GM21423 (cell line): ENCODE measurements around the gene HECTD2.
"Not testable (repeated sequence)": the region's sequence is repeated elsewhere in the genome, so short reads cannot be mapped to it uniquely, and the experiment has no call there.

Source experiments
- ATAC-seq: cut with Tn5 transposase; IDR thresholded peaks from one replicate; pipeline ENCODE4 v1.9.1; 2021; ENCODE audit warnings: mild to moderate bottlenecking, moderate library complexity; ENCODE audit not compliant: unreplicated experiment

HECTD2 gene, protein sequence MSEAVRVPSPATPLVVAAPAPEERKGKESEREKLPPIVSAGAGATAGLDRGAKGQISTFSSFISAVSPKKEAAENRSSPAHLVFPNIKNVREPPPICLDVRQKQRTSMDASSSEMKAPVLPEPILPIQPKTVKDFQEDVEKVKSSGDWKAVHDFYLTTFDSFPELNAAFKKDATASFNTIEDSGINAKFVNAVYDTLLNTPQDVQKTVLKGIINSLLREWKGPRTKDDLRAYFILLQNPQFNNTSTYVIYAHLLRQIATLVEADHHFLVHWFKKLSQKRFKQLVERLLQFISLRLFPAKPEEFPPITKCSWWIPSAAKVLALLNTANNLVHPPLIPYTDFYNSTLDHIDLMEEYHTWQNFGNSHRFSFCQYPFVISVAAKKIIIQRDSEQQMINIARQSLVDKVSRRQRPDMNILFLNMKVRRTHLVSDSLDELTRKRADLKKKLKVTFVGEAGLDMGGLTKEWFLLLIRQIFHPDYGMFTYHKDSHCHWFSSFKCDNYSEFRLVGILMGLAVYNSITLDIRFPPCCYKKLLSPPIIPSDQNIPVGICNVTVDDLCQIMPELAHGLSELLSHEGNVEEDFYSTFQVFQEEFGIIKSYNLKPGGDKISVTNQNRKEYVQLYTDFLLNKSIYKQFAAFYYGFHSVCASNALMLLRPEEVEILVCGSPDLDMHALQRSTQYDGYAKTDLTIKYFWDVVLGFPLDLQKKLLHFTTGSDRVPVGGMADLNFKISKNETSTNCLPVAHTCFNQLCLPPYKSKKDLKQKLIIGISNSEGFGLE

GRCh38 chr10:91409869-91410637 lies at the start of gene HECTD2:
Gene HECTD2 (plus strand): TSS chr10:91410344. CDS start chr10:91410439, 95 bp downstream.
- peak; percentile 90 for ATAC-seq

DNA sequence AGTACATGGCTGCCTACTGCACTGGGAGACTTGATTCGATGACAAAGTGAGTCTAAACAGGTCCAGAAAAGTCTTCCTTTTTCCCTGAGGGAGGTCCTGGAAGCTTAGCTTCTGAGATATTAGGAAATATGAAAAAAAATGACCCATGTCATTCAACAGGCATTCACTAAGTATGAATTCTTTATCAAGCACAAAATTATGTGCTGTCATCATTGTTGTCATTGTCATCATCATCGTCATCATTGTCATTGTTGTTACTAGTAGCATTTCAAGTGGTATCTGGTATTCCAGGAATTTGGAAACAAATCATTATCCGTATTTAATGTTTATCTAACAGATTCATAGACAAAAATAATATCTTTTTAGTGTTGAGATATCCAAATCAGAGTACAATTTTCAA lies 49.7 kb upstream of the HECTD2 start:
- ATAC-seq = no peak

DNA sequence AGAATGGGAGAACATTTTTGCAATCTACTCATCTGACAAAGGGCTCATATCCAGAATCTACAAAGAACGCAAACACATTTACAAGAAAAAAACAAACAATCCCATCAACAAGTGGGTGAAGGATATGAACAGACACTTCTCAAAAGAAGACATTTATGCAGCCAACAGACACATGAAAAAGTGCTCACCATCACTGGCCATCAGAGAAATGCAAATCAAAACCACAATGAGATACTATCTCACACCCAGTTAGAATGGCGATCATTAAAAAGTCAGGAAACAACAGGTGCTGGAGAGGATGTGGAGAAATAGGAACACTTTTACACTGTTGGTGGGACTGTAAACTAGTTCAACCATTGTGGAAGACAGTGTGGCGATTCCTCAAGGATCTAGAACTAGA lies 44.6 kb upstream of the HECTD2 start:
- ATAC-seq = not testable (repeated sequence)

DNA sequence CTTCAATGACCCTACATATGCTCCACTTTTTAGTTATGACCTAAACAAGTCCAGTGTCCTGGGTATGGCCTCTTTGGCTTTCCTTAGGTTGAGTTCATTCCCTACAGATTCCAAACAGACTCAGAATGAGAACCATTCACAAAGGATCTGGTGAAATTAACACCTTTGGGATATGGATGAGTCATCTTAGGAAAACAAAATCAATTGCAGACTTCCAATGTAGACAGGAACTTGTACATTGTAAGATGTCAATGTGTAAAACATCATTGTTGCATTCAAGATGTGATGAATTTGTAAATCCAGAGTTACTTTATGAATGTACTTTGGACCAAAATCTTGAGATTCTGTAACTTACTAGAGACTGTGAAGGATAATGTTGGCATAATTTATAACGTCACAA lies 43.4 kb upstream of the HECTD2 start:
- ATAC-seq = no peak

GRCh38 chr10:91367127-91367531 lies 43.0 kb upstream of the HECTD2 start:
- ATAC-seq = no peak

GRCh38 chr10:91367558-91367957 lies 42.6 kb upstream of the HECTD2 start:
- no peak for ATAC-seq

GRCh38 chr10:91369978-91370589 lies 40.1 kb upstream of the HECTD2 start:
- not testable (repeated sequence) for ATAC-seq

- ATAC-seq = no peak
Observed at GRCh38 chr10:91374052-91374451, 36.1 kb upstream of the HECTD2 start.

GRCh38 chr10:91378061-91378460 lies 32.1 kb upstream of the HECTD2 start:
- ATAC-seq = no peak

- ATAC-seq = no peak
Observed at GRCh38 chr10:91380873-91381256, 29.3 kb upstream of the HECTD2 start.

DNA sequence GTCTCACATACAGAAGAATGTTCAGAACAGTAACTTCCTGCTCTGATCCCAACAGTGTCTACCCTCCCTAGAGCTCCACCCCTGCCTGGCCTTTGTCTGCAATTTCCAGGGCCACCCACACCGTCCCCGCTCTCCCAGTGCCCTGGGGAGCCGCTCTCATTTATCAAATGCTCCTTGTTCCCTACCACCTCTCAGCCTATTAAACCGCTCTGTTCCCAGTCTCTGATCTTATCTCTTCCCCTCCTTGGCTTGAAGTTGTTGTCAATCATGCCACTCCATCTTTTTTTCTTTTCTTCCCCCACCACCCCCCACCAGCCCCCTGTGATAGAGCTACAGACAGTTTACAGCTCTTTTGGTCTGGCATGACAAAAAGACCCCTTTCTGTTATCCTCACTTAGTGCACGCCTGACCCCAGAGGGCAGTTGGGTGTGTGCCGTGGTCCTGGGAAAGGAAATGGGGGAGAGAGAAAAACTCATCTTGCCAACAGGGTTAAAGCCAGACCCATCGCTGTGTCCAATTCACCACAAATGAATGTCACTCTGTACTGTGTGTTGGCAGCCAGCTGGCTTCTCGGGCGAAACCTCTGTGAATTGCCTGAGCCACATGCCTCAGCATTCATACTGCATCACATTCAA lies 28.8 kb upstream of the HECTD2 start:
- no peak for ATAC-seq

- no peak for ATAC-seq
Observed at GRCh38 chr10:91385306-91386085, 24.6 kb upstream of the HECTD2 start.

GRCh38 chr10:91389636-91390512 lies 20.3 kb upstream of the HECTD2 start:
- ATAC-seq = peak; percentile 89

DNA sequence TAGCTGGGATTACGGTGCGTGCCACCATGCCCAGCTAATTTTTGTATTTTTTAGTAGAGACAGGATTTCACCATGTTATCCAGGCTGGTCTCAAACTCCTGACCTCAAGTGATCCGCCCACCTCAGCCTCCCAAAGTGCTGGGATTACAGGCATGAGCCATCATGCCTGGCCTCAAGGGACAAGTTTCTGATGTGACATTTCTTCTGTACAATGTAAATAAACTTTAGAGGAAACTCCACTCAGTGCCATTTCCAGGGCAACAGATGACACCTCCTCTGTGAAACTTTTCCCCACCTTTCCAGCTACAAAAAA lies 19.7 kb upstream of the HECTD2 start:
- ATAC-seq = not testable (repeated sequence)

DNA sequence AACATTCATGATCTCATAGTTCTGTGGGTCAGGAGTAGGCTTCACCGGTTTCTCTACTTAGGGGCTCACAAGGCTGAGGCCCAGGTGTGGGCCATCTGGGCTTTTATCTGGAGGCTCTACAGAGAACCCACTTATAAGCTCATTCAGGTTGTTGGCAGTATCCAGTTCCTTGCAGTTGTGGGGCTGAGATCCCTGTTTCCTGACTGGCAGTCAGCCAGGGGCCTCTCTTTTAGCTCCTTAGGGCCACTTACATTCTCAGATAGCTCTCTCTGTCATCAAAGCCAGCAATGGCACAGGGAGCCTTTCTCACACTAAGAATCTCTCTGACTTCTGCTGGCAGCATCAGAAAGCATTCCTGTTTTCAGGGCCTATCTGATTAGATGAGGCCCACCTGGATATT lies 18.2 kb upstream of the HECTD2 start:
- no peak for ATAC-seq

DNA sequence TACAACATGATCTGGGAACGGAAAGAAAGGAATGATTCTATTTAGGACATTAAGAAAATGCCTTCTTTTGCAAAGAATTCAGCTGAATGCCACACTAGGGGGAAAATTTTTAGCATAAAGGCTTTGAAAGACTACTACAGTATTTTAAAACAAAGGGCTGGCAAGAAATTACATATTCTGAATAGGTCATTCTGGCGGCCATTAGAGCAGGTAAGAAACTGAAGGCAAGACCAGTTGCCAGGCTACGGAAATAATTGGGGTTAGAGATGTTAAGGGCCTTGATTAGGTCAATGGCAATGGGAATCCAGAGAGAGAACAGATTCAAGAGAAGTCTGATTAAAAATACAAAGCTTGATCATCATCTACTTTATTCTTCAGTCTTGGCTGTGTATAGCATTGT lies 3.8 kb upstream of the HECTD2 start:
- no peak for ATAC-seq

- ATAC-seq = peak; percentile 38
Observed at GRCh38 chr10:91409069-91409868, 875 bp upstream of the HECTD2 start.
